OCI-LY3 (cell line): ENCODE measurements around the gene CAMKMT.

Experiments
- EZH2phosphoT487 ChIP-seq: fragments of 200-600 bp; shearing (Covaris generic); IDR thresholded peaks from 2 replicates; pipeline ENCODE4 v1.6.1; 2018; ENCODE audit warnings: antibody characterized with exemption, mixed run types, low read depth
- TF ChIP-seq, protein P1 (sequence below): fragments of 200-600, 300-600 bp; sonication (generic); IDR thresholded peaks from 2 replicates; pipeline ENCODE4 v1.5.1; 2014; ENCODE audit warnings: antibody characterized with exemption, low read length, low read depth

DNA sequence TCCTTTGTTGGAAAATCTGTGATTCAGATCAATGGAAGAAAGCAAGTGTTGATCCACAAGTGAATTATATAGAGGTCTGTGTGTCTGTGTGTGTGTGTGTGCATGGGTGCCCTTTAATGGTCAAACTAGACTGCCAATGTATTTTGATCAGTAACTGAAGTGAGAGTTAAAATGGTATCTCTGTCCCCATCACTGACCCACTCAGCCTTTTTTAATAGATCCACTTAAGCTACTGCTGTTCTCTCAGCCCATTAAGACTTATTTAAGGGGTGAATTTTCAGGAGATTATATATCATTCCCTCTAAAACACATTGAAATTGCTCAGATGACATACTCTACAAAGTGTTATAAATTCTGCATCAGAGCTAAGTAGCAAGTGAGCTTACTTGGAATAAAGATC lies 386.0 kb downstream of the CAMKMT start:
- TF ChIP-seq, protein P1, sequence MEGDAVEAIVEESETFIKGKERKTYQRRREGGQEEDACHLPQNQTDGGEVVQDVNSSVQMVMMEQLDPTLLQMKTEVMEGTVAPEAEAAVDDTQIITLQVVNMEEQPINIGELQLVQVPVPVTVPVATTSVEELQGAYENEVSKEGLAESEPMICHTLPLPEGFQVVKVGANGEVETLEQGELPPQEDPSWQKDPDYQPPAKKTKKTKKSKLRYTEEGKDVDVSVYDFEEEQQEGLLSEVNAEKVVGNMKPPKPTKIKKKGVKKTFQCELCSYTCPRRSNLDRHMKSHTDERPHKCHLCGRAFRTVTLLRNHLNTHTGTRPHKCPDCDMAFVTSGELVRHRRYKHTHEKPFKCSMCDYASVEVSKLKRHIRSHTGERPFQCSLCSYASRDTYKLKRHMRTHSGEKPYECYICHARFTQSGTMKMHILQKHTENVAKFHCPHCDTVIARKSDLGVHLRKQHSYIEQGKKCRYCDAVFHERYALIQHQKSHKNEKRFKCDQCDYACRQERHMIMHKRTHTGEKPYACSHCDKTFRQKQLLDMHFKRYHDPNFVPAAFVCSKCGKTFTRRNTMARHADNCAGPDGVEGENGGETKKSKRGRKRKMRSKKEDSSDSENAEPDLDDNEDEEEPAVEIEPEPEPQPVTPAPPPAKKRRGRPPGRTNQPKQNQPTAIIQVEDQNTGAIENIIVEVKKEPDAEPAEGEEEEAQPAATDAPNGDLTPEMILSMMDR = no peak
- no peak for TF ChIP-seq EZH2phosphoT487
